D721Med (cell line): ENCODE data around the gene MROH8.
"Not testable (repeated sequence)": the region's sequence is repeated elsewhere in the genome, so short reads cannot be mapped to it uniquely, and the experiment has no call there.

Source experiments
- DNase-seq: peaks from one replicate; pipeline ENCODE4 v3.0.0; 2011; ENCODE audit warnings: low spot score; ENCODE audit not compliant: insufficient read length
- FAIRE-seq: peaks from 2 replicates; lab custom pipeline; 2011; peaks lifted over from hg19 to GRCh38; lab: Jason Lieb, UNC
- CTCF ChIP-seq: IDR thresholded peaks from 2 replicates; pipeline ENCODE4 v1.5.1; 2012; ENCODE audit warnings: mild to moderate bottlenecking, control low read depth; ENCODE audit not compliant: insufficient read depth; ENCODE audit errors: missing control alignments

MROH8 gene

DNA sequence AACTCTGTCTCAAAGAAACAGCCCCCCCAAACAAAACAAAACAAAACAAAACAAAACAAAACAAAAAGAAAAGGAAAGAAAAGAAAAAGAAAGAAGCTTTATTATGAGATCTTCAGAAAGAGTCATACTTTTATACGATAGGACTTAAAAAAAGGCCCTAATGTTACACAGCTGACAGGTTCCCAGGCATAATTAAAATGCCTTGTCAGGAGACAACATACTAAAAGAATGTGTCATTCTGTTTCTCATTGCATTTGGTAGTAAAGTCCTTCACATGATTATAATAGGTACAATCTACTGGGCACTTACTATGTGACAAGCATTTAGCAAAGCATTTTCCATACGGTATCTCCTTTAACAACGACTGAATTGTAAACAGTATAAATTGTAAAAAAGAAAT lies 36.6 kb downstream of the MROH8 start:
- DNase-seq = no peak
- FAIRE-seq = no peak
- no peak for TF ChIP-seq CTCF

- no peak for TF ChIP-seq CTCF
- FAIRE-seq (no peak), DNase-seq (no peak)
Observed at GRCh38 chr20:37137547-37137946, 41.8 kb downstream of the MROH8 start.

- FAIRE-seq (no peak), DNase-seq (no peak)
- TF ChIP-seq CTCF = no peak
Observed at GRCh38 chr20:37133952-37134351, 45.4 kb downstream of the MROH8 start.

DNA sequence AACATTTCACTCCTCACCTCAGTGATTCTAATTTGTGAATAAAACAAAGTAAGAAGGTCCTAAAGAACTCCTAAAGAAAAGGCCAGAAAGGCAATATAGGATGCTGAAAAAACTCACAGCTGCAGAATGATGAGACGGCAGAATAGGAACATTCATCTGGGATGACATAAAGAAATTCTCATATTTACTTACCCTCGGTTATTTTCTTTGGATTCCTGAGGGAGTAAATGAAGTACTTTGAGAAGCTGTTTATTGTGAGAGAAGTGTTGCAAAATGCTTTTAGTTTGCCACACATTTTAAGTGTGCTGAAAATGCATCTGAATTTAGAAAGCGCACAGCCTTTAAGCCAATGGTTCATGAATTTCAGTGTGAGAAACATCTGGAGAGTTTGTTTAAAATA lies 47.9 kb downstream of the MROH8 start:
- DNase-seq (no peak), FAIRE-seq (no peak)
- TF ChIP-seq CTCF = no peak

GRCh38 chr20:37128803-37129202 lies 50.5 kb downstream of the MROH8 start:
- no peak for FAIRE-seq
- no peak for TF ChIP-seq CTCF
- no peak for DNase-seq

DNA sequence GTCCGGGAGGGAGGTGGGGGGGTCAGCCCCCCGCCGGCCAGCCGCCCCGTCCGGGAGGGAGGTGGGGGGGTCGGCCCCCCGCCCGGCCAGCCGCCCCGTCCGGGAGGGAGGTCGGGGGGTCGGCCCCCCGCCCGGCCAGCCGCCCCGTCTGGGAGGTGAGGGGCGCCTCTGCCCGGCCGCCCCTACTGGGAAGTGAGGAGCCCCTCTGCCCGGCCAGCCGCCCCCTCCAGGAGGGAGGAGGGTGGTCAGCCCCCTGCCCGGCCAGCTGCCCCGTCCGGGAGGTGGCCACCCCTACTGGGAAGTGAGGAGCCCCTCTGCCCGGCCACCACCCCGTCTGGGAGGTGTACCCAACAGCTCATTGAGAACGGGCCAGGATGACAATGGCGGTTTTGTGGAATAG lies 53.1 kb downstream of the MROH8 start:
- not testable (repeated sequence) for FAIRE-seq, DNase-seq

GRCh38 chr20:37123441-37123840 lies 55.9 kb downstream of the MROH8 start:
- DNase-seq (no peak), FAIRE-seq (no peak)
- TF ChIP-seq CTCF = no peak

DNA sequence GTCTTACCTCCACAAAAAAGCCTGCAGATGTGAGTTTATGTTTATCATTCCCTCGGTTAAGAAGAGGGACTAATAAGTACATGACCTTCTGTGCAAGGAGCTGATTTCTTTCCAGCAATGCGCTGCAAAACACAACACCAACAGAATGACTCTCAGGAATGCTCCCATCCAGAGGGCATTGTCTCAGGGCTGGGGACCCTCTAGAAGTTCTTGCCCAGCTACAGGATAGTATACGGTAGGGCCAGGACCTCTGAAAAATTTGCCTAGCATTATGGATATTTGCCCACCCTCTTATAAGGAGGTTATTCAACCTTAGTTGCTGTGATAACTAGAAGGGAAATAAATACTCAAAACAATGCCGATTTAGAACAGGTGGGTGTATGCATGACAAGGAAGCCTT lies 58.9 kb downstream of the MROH8 start:
- no peak for DNase-seq
- no peak for FAIRE-seq
- no peak for TF ChIP-seq CTCF
